ENCODE results near the gene STXBP6.

DNA sequence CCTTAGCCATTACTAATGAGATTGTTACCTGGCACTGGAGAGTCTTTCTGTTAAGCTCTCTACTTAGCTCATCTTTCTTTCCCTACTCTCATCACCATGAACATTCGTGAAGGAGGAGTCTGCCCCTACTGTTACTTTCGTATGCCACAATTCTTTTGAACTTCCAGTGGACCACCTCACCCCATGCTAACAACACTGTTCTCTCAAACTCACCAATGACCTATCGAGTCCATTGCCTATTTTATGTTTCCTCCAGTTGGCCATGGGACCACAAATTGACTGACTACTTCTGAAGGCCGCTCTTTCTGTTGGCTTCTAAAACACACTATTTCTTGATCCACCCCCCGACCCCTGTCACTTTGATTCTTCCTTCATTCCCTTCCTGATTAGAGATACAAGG is 223.6 kb downstream of the STXBP6 start:
- no peak for TF ChIP-seq POLR2A (IDR thresholded peaks at IDR 0.05; ENCODE audit: low read length)
- no peak for TF ChIP-seq GATA1 (IDR thresholded peaks at IDR 0.05; ENCODE audit: low read depth, low read length)

Measured in erythroblast (primary cell).